ENCODE results near the gene CHI3L2.

- no peak for TF ChIP-seq EZH2 (IDR thresholded peaks at IDR 0.05; ENCODE audit: borderline replicate concordance, low read length)
- no peak for TF ChIP-seq CTCF (IDR thresholded peaks at IDR 0.05; ENCODE audit: low read length)
These were observed 26.4 kb downstream of the CHI3L2 start for GRCh38 chr1:111253876-111254275.
